Medulla oblongata (tissue), 1 donor: ENCODE data around the gene SNU13.
"Not testable (repeated sequence)": the region's sequence is repeated elsewhere in the genome, so short reads cannot be mapped to it uniquely, and the experiment has no call there.

ENCODE experiments used
- DNase-seq: peaks from one replicate; pipeline ENCODE4 v3.0.0-alpha.2; 2015; ENCODE audit errors: extremely low spot score

SNU13 gene

GRCh38 chr22:41641854-41642253, 46.8 kb downstream of the SNU13 start:
- no peak for DNase-seq

- DNase-seq = no peak
Observed at GRCh38 chr22:41638748-41639147, 49.9 kb downstream of the SNU13 start.

GRCh38 chr22:41638124-41638523, 50.5 kb downstream of the SNU13 start:
- no peak for DNase-seq

- not testable (repeated sequence) for DNase-seq
Observed at GRCh38 chr22:41637623-41638022, 51.0 kb downstream of the SNU13 start.

GRCh38 chr22:41636467-41636866, 52.2 kb downstream of the SNU13 start:
- peak; percentile 12 for DNase-seq

- DNase-seq = not testable (repeated sequence)
Observed at GRCh38 chr22:41634610-41635009, 54.1 kb downstream of the SNU13 start.

GRCh38 chr22:41631615-41632014, 57.1 kb downstream of the SNU13 start:
- DNase-seq = not testable (repeated sequence)

- DNase-seq = not testable (repeated sequence)
Observed at GRCh38 chr22:41631115-41631514, 57.6 kb downstream of the SNU13 start.

- no peak for DNase-seq
Observed at GRCh38 chr22:41625577-41625976, 63.1 kb downstream of the SNU13 start.
